HEK293T (cell line): ENCODE measurements around the gene RAB44.

ENCODE experiments used
- BHLHE40 ChIP-seq: fragments of 450-650 bp; IDR thresholded peaks from 2 replicates; pipeline ENCODE4 v1.6.1; 2016; ENCODE audit warnings: mild to moderate bottlenecking, moderate library complexity, borderline replicate concordance
- CTBP1 ChIP-seq: fragments of 450-650 bp; IDR thresholded peaks from 2 replicates; pipeline ENCODE4 v1.6.1; 2016; ENCODE audit warnings: borderline replicate concordance
- ELF4 ChIP-seq: fragments of 450-650 bp; IDR thresholded peaks from 2 replicates; pipeline ENCODE4 v1.6.1; 2017; ENCODE audit warnings: antibody characterized with exemption
- FOXA1 ChIP-seq: fragments of 450-650 bp; IDR thresholded peaks from 2 replicates; pipeline ENCODE4 v1.6.1; 2016; ENCODE audit warnings: mild to moderate bottlenecking
- HDGF ChIP-seq: fragments of 450-650 bp; IDR thresholded peaks from 2 replicates; pipeline ENCODE4 v1.6.1; 2017; ENCODE audit warnings: antibody characterized with exemption, borderline replicate concordance
- NFRKB ChIP-seq: fragments of 450-650 bp; IDR thresholded peaks from 2 replicates; pipeline ENCODE4 v1.6.1; 2016; ENCODE audit warnings: mild to moderate bottlenecking, moderate library complexity
- SP1 ChIP-seq: fragments of 450-650 bp; IDR thresholded peaks from 2 replicates; pipeline ENCODE4 v1.6.1; 2017
- SUZ12 ChIP-seq: fragments of 450-650 bp; IDR thresholded peaks from 2 replicates; pipeline ENCODE4 v1.6.1; 2016; ENCODE audit warnings: mild to moderate bottlenecking
- TARDBP ChIP-seq: fragments of 450-650 bp; IDR thresholded peaks from 2 replicates; pipeline ENCODE4 v1.6.1; 2016

GRCh38 chr6:36655085-36655724 is 42.4 kb upstream of the RAB44 start:
- TF ChIP-seq HDGF (no peak), ELF4 (no peak), SP1 (no peak), NFRKB (no peak), CTBP1 (no peak), BHLHE40 (no peak), TARDBP (no peak), SUZ12 (no peak), FOXA1 (no peak)
